HUES48 (cell line): ENCODE measurements around the gene TARBP2.
A peak's percentile ranks its signal among the peaks of the same experiment; 100 is the strongest.

Source experiments
- H3K27ac ChIP-seq: one replicate; pipeline ENCODE4 v1.7.0; 2013; ENCODE audit warnings: low read depth, low read length, inconsistent platforms
- H3K27me3 ChIP-seq: 2 replicates; pipeline ENCODE4 v1.6.1; 2013; ENCODE audit warnings: mild to moderate bottlenecking, low read length; ENCODE audit not compliant: control insufficient read depth, insufficient read depth
- H3K36me3 ChIP-seq: 2 replicates; pipeline ENCODE4 v1.6.1; 2013; ENCODE audit warnings: low read length; ENCODE audit not compliant: control insufficient read depth, insufficient read depth
- H3K4me1 ChIP-seq: 2 replicates; pipeline ENCODE4 v1.6.1; 2013; ENCODE audit warnings: mild to moderate bottlenecking, low read length; ENCODE audit not compliant: control insufficient read depth, insufficient read depth
- H3K4me3 ChIP-seq: 2 replicates; pipeline ENCODE4 v1.5.1; 2013; ENCODE audit warnings: mild to moderate bottlenecking, low read depth, low read length
- H3K9ac ChIP-seq: 2 replicates; pipeline ENCODE4 v1.6.1; 2013; ENCODE audit warnings: mild to moderate bottlenecking, low read depth, low read length, moderate library complexity
- H3K9me3 ChIP-seq: 2 replicates; pipeline ENCODE4 v1.6.1; 2013; ENCODE audit warnings: low read length; ENCODE audit not compliant: control insufficient read depth, insufficient read depth

Gene TARBP2

GRCh38 chr12:53463802-53464560, 37.1 kb upstream of the TARBP2 start:
- peaks cover 24% of the 10 kb centered on the region for H3K4me1 ChIP-seq
- peaks cover 99% of the 10 kb centered on the region for H3K36me3 ChIP-seq
- no peak overlapping the region for H3K4me3 ChIP-seq
- H3K9ac ChIP-seq = no peak overlapping the region
- no peaks in the 10 kb centered on the region for H3K9me3 ChIP-seq
- peak overlapping the region; percentile 23 for H3K27ac ChIP-seq
- H3K27me3 ChIP-seq = no peaks in the 10 kb centered on the region

GRCh38 chr12:53464685-53465418, 36.2 kb upstream of the TARBP2 start:
- peaks cover 24% of the 10 kb centered on the region for H3K4me1 ChIP-seq
- peak overlapping the region; percentile 23 for H3K27ac ChIP-seq
- no peak overlapping the region for H3K9ac ChIP-seq
- no peak overlapping the region for H3K4me3 ChIP-seq
- peaks cover 99% of the 10 kb centered on the region for H3K36me3 ChIP-seq
- H3K27me3 ChIP-seq = no peaks in the 10 kb centered on the region
- H3K9me3 ChIP-seq = no peaks in the 10 kb centered on the region

- peak overlapping the region; percentile 14 for H3K27ac ChIP-seq
- no peak overlapping the region for H3K4me3 ChIP-seq
- H3K4me1 ChIP-seq = peaks cover 24% of the 10 kb centered on the region
- H3K27me3 ChIP-seq = no peaks in the 10 kb centered on the region
- peaks cover 99% of the 10 kb centered on the region for H3K36me3 ChIP-seq
- H3K9me3 ChIP-seq = no peaks in the 10 kb centered on the region
- no peak overlapping the region for H3K9ac ChIP-seq
Measured at GRCh38 chr12:53465679-53466078, 35.4 kb upstream of the TARBP2 start.

GRCh38 chr12:53466640-53467039, 34.4 kb upstream of the TARBP2 start:
- Histone ChIP-seq H3K9me3 (no peaks in the 10 kb centered on the region), H3K36me3 (peaks cover 98% of the 10 kb centered on the region), H3K4me3 (no peak overlapping the region), H3K9ac (no peak overlapping the region), H3K4me1 (peaks cover 24% of the 10 kb centered on the region), H3K27ac (no peak overlapping the region), H3K27me3 (no peaks in the 10 kb centered on the region)

- no peak overlapping the region for H3K4me3 ChIP-seq
- H3K36me3 ChIP-seq = peaks cover 98% of the 10 kb centered on the region
- no peaks in the 10 kb centered on the region for H3K9me3 ChIP-seq
- H3K4me1 ChIP-seq = peaks cover 24% of the 10 kb centered on the region
- H3K27ac ChIP-seq = no peak overlapping the region
- H3K27me3 ChIP-seq = no peaks in the 10 kb centered on the region
- H3K9ac ChIP-seq = no peak overlapping the region
Measured at GRCh38 chr12:53467082-53467481, 34.0 kb upstream of the TARBP2 start.

- Histone ChIP-seq H3K4me1 (peaks cover 17% of the 10 kb centered on the region), H3K4me3 (no peak overlapping the region), H3K36me3 (peaks cover 98% of the 10 kb centered on the region), H3K9me3 (no peaks in the 10 kb centered on the region), H3K9ac (no peak overlapping the region), H3K27me3 (no peaks in the 10 kb centered on the region), H3K27ac (no peak overlapping the region)
Measured at GRCh38 chr12:53467880-53468279, 33.2 kb upstream of the TARBP2 start.

GRCh38 chr12:53468282-53468681, 32.8 kb upstream of the TARBP2 start:
- Histone ChIP-seq H3K4me1 (peaks cover 13% of the 10 kb centered on the region), H3K27me3 (no peaks in the 10 kb centered on the region), H3K9me3 (no peaks in the 10 kb centered on the region), H3K36me3 (peaks cover 97% of the 10 kb centered on the region), H3K27ac (no peak overlapping the region), H3K9ac (no peak overlapping the region), H3K4me3 (no peak overlapping the region)

GRCh38 chr12:53472056-53472582, 29.0 kb upstream of the TARBP2 start:
- Histone ChIP-seq H3K4me3 (no peak overlapping the region), H3K9ac (no peak overlapping the region), H3K9me3 (no peaks in the 10 kb centered on the region), H3K36me3 (peaks cover 98% of the 10 kb centered on the region), H3K4me1 (peaks cover 9% of the 10 kb centered on the region; the same call in 1 of the 2 replicates), H3K27ac (no peak overlapping the region), H3K27me3 (no peaks in the 10 kb centered on the region)

- Histone ChIP-seq H3K9me3 (no peaks in the 10 kb centered on the region), H3K27ac (peak overlapping the region; percentile 12), H3K27me3 (no peaks in the 10 kb centered on the region), H3K4me1 (peaks cover 9% of the 10 kb centered on the region; the same call in 1 of the 2 replicates), H3K36me3 (peaks cover 97% of the 10 kb centered on the region), H3K9ac (no peak overlapping the region), H3K4me3 (no peak overlapping the region)
Measured at GRCh38 chr12:53474077-53474476, 27.0 kb upstream of the TARBP2 start.

GRCh38 chr12:53474819-53475218, 26.3 kb upstream of the TARBP2 start:
- peaks cover 97% of the 10 kb centered on the region for H3K36me3 ChIP-seq
- no peak overlapping the region for H3K9ac ChIP-seq
- H3K9me3 ChIP-seq = no peaks in the 10 kb centered on the region
- no peak overlapping the region for H3K4me3 ChIP-seq
- no peaks in the 10 kb centered on the region for H3K27me3 ChIP-seq
- H3K4me1 ChIP-seq = peaks cover 11% of the 10 kb centered on the region; the same call in 1 of the 2 replicates
- H3K27ac ChIP-seq = peak overlapping the region; percentile 12

GRCh38 chr12:53476769-53477209, 24.3 kb upstream of the TARBP2 start:
- peaks cover 14% of the 10 kb centered on the region; the same call in 1 of the 2 replicates for H3K4me1 ChIP-seq
- peak overlapping the region; percentile 9 for H3K27ac ChIP-seq
- H3K36me3 ChIP-seq = peaks cover 91% of the 10 kb centered on the region
- H3K9me3 ChIP-seq = no peaks in the 10 kb centered on the region
- no peak overlapping the region for H3K9ac ChIP-seq
- H3K4me3 ChIP-seq = no peak overlapping the region
- H3K27me3 ChIP-seq = no peaks in the 10 kb centered on the region
